Thymus (tissue), 11 donors: ENCODE results near the gene TTC29. TPM values are rescaled to one million over a fixed set of nuclear protein-coding genes. Genes with fewer than 3 reads are reported as not detected.
"Not testable (repeated sequence)": the region's sequence is repeated elsewhere in the genome, so short reads cannot be mapped to it uniquely, and the experiment has no call there.

Source experiments
- DNase-seq, 9 donors: peaks; one replicate each; pipeline ENCODE4 v3.0.0-alpha.2; 2013; ENCODE audit warnings: low spot score in 9 of 9, low read depth in 6 of 9, missing footprints in 1 of 9
- H3K27ac ChIP-seq, 2 donors: one replicate each; pipeline ENCODE4 v1.5.1; 2013; ENCODE audit warnings: control low read depth in 1 of 2, low read depth in 1 of 2, low read length in 1 of 2, mild to moderate bottlenecking in 1 of 2, moderate library complexity in 1 of 2
- H3K27me3 ChIP-seq, 2 donors: one replicate each; pipeline ENCODE4 v1.5.1; 2013; ENCODE audit warnings: low read length in 1 of 2; ENCODE audit not compliant: control insufficient read depth in 2 of 2, insufficient read depth in 1 of 2
- H3K36me3 ChIP-seq, 2 donors: one replicate each; pipeline ENCODE4 v1.5.1; 2013; ENCODE audit warnings: low read length in 1 of 2, mild to moderate bottlenecking in 1 of 2, moderate library complexity in 1 of 2; ENCODE audit not compliant: control insufficient read depth in 2 of 2, insufficient read depth in 2 of 2
- H3K4me1 ChIP-seq, 2 donors: one replicate each; pipeline ENCODE4 v1.5.1; 2013; ENCODE audit warnings: low read length in 2 of 2; ENCODE audit not compliant: control insufficient read depth in 2 of 2, insufficient read depth in 2 of 2
- H3K4me3 ChIP-seq, 2 donors: one replicate each; pipeline ENCODE4 v1.5.1; 2013; ENCODE audit warnings: low read length in 2 of 2, control low read depth in 1 of 2, mild to moderate bottlenecking in 1 of 2
- H3K9me3 ChIP-seq, 2 donors: one replicate each; pipeline ENCODE4 v1.5.1; 2013; ENCODE audit warnings: low read length in 1 of 2, mild to moderate bottlenecking in 1 of 2; ENCODE audit not compliant: control insufficient read depth in 2 of 2, insufficient read depth in 1 of 2
- WGBS: extraction: QIAGEN DNeasy Blood & Tissue Kit; methylation state at CpG from one replicate; pipeline ENCODE4 v1.1.7; 2013; 5-methylcytosine and 5-hydroxymethylcytosine counted together
- polyA plus RNA-seq: library from polyadenylated mRNA; stranded (reverse); fragments of 200-250 nt; gene quantifications from one replicate; pipeline ENCODE4 v1.2.3, GENCODE V29; 2013
- total RNA-seq: library from RNA; stranded (reverse); fragments of 120-200 nt; gene quantifications from one replicate; pipeline ENCODE4 v1.2.4, GENCODE V29; 2013
- donor health status: healthy.

TTC29 gene
- total and polyA plus RNA-seq, 2 donors = 0.09 to 0.16 TPM

DNA sequence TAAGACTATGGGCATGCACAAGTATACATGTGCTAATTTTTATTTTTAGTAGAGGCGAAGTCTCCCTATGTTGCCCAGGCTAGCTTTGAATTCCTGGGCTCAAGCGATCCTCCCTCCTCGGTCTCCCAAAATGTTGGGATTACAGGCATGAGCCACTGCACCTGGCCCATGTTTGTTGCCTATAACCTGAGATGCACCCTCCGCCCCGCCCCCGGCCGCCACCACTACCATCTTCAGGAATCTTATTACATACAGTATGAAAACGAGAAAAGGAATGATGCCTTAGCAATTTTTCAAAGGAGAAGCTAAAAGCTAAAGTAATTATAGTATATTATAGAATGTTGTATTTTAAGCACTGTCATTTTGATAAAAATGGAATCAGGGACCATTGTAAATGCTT is 245.8 kb downstream of the TTC29 start:
- H3K27me3 ChIP-seq = no peaks in the 10 kb centered on the region
- no peak overlapping the region for H3K27ac ChIP-seq
- no peaks in the 10 kb centered on the region for H3K9me3 ChIP-seq
- no peaks in the 10 kb centered on the region for H3K4me1 ChIP-seq
- no peak for DNase-seq
- no peaks in the 10 kb centered on the region for H3K36me3 ChIP-seq
- 95% methylated on average over 8 of the region's 8 CpGs for WGBS
- H3K4me3 ChIP-seq = no peak overlapping the region

GRCh38 chr4:146674829-146675570 is 270.7 kb downstream of the TTC29 start:
- Histone ChIP-seq H3K4me1 (no peaks in the 10 kb centered on the region), H3K9me3 (no peaks in the 10 kb centered on the region), H3K27me3 (no peaks in the 10 kb centered on the region), H3K36me3 (no peaks in the 10 kb centered on the region), H3K27ac (no peak overlapping the region), H3K4me3 (no peak overlapping the region)
- WGBS = 90% methylated on average over 2 of the region's 2 CpGs
- no peak for DNase-seq

- H3K9me3 ChIP-seq, H3K36me3 ChIP-seq, DNase-seq, H3K4me3 ChIP-seq, H3K27me3 ChIP-seq, H3K27ac ChIP-seq, H3K4me1 ChIP-seq: not testable (repeated sequence)
- WGBS = 59% methylated on average over 6 of the region's 6 CpGs
These were observed 281.7 kb downstream of the TTC29 start for GRCh38 chr4:146663968-146664311.

GRCh38 chr4:146661367-146661766 is 284.3 kb downstream of the TTC29 start:
- H3K27me3 ChIP-seq = peaks cover 0 to 3% of the 10 kb centered on the region in 2 donors
- H3K9me3 ChIP-seq = no peaks in the 10 kb centered on the region
- no peaks in the 10 kb centered on the region for H3K36me3 ChIP-seq
- 53% methylated on average over 4 of the region's 4 CpGs for WGBS
- H3K4me1 ChIP-seq = no peaks in the 10 kb centered on the region
- H3K27ac ChIP-seq = no peak overlapping the region
- no peak overlapping the region for H3K4me3 ChIP-seq
- no peak for DNase-seq
